HEK293T (cell line): ENCODE data around the gene KCNC1.
A peak's percentile ranks its signal among the peaks of the same experiment; 100 is the strongest.

ENCODE experiments used
- CTCF ChIA-PET: fragments of 350-600 bp; formaldehyde crosslinking; extraction: SDS; loops from one replicate; lab custom pipeline; 2021; ENCODE audit warnings: antibody characterized with exemption, inconsistent platforms; lab: Yijun Ruan, JAX
- POLR2A ChIA-PET: fragments of 350-600 bp; formaldehyde crosslinking; extraction: SDS; loops from one replicate; lab custom pipeline; 2020; ENCODE audit warnings: antibody characterized with exemption, inconsistent platforms; lab: Yijun Ruan, JAX
- DNase-seq: peaks from one replicate; pipeline ENCODE4 v3.0.0; 2012; ENCODE audit warnings: mixed read lengths; ENCODE audit errors: extremely low spot score
- ARNT ChIP-seq: fragments of 450-650 bp; IDR thresholded peaks from 2 replicates; pipeline ENCODE4 v1.6.1; 2017; ENCODE audit warnings: mild to moderate bottlenecking
- BHLHE40 ChIP-seq: fragments of 450-650 bp; IDR thresholded peaks from 2 replicates; pipeline ENCODE4 v1.6.1; 2016; ENCODE audit warnings: mild to moderate bottlenecking, moderate library complexity, borderline replicate concordance
- CTBP1 ChIP-seq: fragments of 450-650 bp; IDR thresholded peaks from 2 replicates; pipeline ENCODE4 v1.6.1; 2016; ENCODE audit warnings: borderline replicate concordance
- ELF4 ChIP-seq: fragments of 450-650 bp; IDR thresholded peaks from 2 replicates; pipeline ENCODE4 v1.6.1; 2017; ENCODE audit warnings: antibody characterized with exemption
- FOXA1 ChIP-seq: fragments of 450-650 bp; IDR thresholded peaks from 2 replicates; pipeline ENCODE4 v1.6.1; 2016; ENCODE audit warnings: mild to moderate bottlenecking
- FOXK2 ChIP-seq: fragments of 450-650 bp; IDR thresholded peaks from 2 replicates; pipeline ENCODE4 v1.6.1; 2016; ENCODE audit warnings: mild to moderate bottlenecking
- FOXM1 ChIP-seq: fragments of 450-650 bp; IDR thresholded peaks from 2 replicates; pipeline ENCODE4 v1.6.1; 2017; ENCODE audit warnings: mild to moderate bottlenecking, borderline replicate concordance
- HDGF ChIP-seq: fragments of 450-650 bp; IDR thresholded peaks from 2 replicates; pipeline ENCODE4 v1.6.1; 2017; ENCODE audit warnings: antibody characterized with exemption, borderline replicate concordance
- L3MBTL2 ChIP-seq: fragments of 450-650 bp; conservative IDR thresholded peaks from 2 replicates; pipeline ENCODE4 v1.6.1; 2016; ENCODE audit warnings: mild to moderate bottlenecking
- LEF1 ChIP-seq: fragments of 450-650 bp; IDR thresholded peaks from 2 replicates; pipeline ENCODE4 v1.6.1; 2017; ENCODE audit warnings: mild to moderate bottlenecking, borderline replicate concordance
- NFRKB ChIP-seq: fragments of 450-650 bp; IDR thresholded peaks from 2 replicates; pipeline ENCODE4 v1.6.1; 2016; ENCODE audit warnings: mild to moderate bottlenecking, moderate library complexity
- SP1 ChIP-seq: fragments of 450-650 bp; IDR thresholded peaks from 2 replicates; pipeline ENCODE4 v1.6.1; 2017
- SUZ12 ChIP-seq: fragments of 450-650 bp; IDR thresholded peaks from 2 replicates; pipeline ENCODE4 v1.6.1; 2016; ENCODE audit warnings: mild to moderate bottlenecking
- TARDBP ChIP-seq: fragments of 450-650 bp; IDR thresholded peaks from 2 replicates; pipeline ENCODE4 v1.6.1; 2016
- ZNF384 ChIP-seq: fragments of 450-650 bp; IDR thresholded peaks from 2 replicates; pipeline ENCODE4 v1.6.1; 2016
- TF ChIP-seq, protein P1 (sequence below): fragments of 450-650 bp; IDR thresholded peaks from 2 replicates; pipeline ENCODE4 v1.6.1; 2016

Gene KCNC1

DNA sequence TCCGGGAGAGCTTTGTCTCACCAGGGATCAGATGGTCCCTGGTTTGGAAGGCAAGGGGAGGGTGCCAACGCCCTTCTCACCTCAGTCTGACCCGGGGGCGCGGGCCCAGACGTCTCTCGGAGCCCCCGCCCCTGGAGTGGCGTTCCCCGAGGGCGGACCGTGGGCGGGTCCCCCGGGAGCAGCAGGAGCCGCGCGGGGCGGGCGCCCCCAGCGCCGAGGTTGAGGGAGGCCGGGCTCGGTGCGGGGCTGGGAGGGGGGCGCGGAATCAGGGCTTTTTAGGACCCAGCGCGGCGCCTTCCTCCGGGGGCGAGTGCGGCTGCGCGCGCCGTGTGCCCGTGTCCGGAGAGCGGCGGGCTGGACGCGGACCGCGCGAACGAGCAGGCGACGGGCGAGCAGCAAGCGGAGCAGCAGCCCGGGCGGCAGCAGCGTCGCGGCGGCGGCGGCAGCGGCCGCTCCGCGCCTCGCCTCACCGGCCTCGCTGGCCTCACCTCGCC lies at the start of gene KCNC1:
KCNC1 (plus strand) TSS at position 364 of the 494 bp plus-strand sequence. CDS start 1,222 bp downstream, outside the sequence.
- POLR2A ChIA-PET: no interaction called here
- TF ChIP-seq FOXM1: peak; percentile 71; the same call in 1 of the 2 replicates
- no peak for TF ChIP-seq HDGF
- DNase-seq: peak; percentile 80
- CTCF ChIA-PET: interaction anchor here (1.3 to 2.3 kb wide), 3 partner anchors 9 to 247 kb away, joined by 4 to 5 read pairs (median 4); no protein-coding TSS in a partner anchor

DNA sequence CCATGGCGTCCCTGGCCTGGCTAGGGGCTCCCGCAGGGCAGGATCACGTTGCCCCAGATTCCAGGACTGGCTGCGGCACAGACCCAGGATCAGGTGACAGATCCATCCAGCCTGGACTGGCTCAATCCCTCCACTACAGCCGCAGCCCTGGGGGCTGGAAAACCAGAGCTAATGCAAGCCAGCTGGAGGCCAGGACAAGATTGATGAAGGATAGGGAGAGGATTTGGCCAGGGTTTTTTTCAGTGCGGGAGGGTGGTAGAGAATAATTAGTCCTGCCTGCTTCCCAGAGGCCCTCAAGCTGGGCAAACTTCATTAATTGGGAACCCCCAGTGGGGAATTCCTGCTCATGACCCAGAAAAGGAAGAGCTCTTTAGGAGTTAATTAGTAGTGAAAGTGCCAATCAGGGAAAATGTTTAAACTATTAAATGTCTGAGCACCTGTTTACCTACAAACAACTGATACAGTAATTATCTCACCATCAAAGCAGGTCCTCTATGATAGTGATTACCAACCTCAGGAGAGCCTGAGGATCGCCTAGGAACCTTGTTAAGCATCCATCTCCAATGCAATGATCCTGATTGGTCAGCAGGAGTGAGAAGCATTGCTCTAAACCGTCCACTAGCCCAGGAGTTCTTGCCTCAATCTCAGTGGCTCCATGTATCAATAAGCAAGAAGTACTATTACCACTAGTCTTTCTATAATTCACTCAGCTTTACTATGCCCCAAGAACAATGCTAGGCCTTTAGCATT lies 48.2 kb upstream of the KCNC1 start:
- CTCF ChIA-PET: no interaction called here
- no peak for DNase-seq
- no peak for TF ChIP-seq HDGF
- TF ChIP-seq, protein P1, sequence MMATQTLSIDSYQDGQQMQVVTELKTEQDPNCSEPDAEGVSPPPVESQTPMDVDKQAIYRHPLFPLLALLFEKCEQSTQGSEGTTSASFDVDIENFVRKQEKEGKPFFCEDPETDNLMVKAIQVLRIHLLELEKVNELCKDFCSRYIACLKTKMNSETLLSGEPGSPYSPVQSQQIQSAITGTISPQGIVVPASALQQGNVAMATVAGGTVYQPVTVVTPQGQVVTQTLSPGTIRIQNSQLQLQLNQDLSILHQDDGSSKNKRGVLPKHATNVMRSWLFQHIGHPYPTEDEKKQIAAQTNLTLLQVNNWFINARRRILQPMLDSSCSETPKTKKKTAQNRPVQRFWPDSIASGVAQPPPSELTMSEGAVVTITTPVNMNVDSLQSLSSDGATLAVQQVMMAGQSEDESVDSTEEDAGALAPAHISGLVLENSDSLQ: peak; percentile 23; the same call in 1 of the 2 replicates
- peak; percentile 41; the same call in 1 of the 2 replicates for TF ChIP-seq ZNF384
- POLR2A ChIA-PET: no interaction called here

DNA sequence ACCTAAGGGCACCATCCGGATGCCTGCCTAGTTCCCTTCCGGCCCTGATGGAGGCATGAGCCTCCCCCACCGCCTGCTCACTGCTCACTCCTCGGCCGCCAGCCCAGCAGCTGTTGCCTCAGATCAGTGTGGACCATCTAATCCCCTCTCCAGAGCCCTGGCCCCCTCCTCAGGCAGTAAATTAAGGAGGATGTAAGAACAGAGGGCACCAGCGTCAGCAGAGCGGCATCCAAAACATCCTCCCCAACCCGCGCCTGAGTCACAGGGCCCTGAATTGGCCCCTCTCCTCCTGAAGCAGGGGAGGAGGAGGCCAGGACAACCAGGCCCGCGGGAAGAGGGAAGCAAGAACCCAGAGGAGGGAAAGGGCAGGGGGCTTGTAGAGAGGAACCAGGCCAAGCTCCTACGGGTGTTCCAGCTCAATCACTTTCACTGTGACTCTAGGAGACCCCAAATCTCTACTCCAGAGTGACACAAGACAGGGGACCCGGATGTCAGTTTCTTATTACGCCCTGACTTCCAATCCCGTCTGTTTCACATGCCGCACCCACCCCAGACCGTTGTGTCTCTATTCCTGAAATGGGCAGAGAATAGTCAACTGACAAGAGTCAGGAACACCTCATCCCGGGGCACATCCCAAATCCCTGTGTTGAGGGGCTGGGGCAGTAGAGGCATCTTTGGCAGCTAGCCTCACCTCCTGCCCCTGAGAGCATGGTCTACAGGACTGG lies 46.5 kb upstream of the KCNC1 start:
- no peak for DNase-seq
- CTCF ChIA-PET: no interaction called here
- POLR2A ChIA-PET: no interaction called here
- TF ChIP-seq SUZ12: no peak
- TF ChIP-seq ZNF384: no peak

DNA sequence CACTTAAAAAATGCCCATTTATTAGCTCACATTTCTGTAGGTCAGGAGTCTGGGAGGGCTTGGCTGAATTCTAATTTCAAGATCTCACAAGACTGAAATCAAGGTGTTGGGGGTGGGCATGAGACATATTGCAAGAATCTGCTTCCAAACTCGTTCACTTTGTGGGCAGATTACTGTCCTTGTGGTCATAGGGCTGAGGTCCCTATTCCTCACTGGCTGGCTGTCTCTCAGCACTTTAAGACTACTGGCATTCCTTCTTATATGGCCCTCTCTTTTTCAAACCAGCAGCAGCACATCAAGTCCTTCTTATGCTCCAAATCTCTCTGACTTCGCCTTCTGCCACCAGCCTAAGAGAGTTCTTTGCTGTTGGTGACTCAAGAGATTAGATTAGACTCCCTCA lies 43.0 kb upstream of the KCNC1 start:
- CTCF ChIA-PET: no interaction called here
- no peak for DNase-seq
- POLR2A ChIA-PET: no interaction called here
- TF ChIP-seq FOXA1: no peak
- no peak for TF ChIP-seq CTBP1
- no peak for TF ChIP-seq FOXK2
- no peak for TF ChIP-seq BHLHE40
- TF ChIP-seq, protein P1: no peak
- no peak for TF ChIP-seq ELF4
- TF ChIP-seq HDGF: no peak
- TF ChIP-seq LEF1: no peak
- TF ChIP-seq NFRKB: no peak
- no peak for TF ChIP-seq SUZ12

DNA sequence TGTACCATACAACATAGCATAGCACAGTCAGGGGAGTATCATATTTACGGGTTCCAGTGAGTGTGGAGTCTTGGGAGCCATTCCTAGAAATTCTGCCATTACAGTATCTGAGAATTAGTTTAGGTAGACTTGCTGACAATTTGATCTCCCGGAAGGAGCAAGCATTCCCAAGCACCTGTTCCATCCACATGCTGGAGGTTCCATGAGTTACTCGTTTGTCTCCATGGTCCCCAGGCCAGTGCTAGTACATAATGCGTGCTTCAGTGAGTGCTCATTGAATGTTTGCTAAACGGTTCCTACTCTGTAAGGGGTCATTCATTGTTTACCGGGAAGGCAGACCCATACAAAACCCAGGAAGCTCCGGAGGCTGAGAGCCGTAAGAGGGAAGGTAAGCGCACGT lies 42.6 kb upstream of the KCNC1 start:
- no peak for DNase-seq
- ChIA-PET CTCF (no interaction called here), POLR2A (no interaction called here)
- no peak for TF ChIP-seq ELF4
- no peak for TF ChIP-seq L3MBTL2
- no peak for TF ChIP-seq FOXM1
- no peak for TF ChIP-seq FOXK2
- TF ChIP-seq SUZ12: no peak
- TF ChIP-seq ARNT: no peak
- no peak for TF ChIP-seq FOXA1
- TF ChIP-seq TARDBP: no peak
- no peak for TF ChIP-seq CTBP1

DNA sequence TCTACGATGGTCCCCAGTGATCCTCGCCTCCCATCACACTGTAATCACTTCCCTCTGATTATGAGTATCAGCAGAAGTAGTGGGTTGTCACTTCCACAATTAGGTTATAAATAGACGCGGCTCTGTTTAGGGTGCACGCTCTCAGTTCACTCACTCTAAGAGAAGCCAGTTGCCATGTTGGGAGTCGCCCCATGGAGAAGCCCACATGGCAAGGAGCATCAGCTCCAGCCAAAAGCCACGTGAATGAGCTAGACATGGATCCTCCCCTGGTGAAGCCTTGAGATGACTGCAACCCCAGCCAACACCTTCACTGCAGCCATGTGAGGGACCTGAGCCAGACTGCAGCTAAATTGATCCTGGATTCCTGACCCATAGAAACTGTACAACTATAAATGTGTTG lies 41.6 kb upstream of the KCNC1 start:
- CTCF ChIA-PET: no interaction called here
- POLR2A ChIA-PET: no interaction called here
- DNase-seq: no peak
- no peak for TF ChIP-seq CTBP1
- no peak for TF ChIP-seq SUZ12
- TF ChIP-seq FOXK2: no peak
- no peak for TF ChIP-seq SP1
- no peak for TF ChIP-seq FOXA1
- no peak for TF ChIP-seq NFRKB
- no peak for TF ChIP-seq BHLHE40
- no peak for TF ChIP-seq L3MBTL2
- TF ChIP-seq ZNF384: no peak
- no peak for TF ChIP-seq ELF4
- TF ChIP-seq, protein P1: no peak
- no peak for TF ChIP-seq TARDBP
- TF ChIP-seq HDGF: no peak
- no peak for TF ChIP-seq ARNT
- TF ChIP-seq FOXM1: no peak
- TF ChIP-seq LEF1: no peak

DNA sequence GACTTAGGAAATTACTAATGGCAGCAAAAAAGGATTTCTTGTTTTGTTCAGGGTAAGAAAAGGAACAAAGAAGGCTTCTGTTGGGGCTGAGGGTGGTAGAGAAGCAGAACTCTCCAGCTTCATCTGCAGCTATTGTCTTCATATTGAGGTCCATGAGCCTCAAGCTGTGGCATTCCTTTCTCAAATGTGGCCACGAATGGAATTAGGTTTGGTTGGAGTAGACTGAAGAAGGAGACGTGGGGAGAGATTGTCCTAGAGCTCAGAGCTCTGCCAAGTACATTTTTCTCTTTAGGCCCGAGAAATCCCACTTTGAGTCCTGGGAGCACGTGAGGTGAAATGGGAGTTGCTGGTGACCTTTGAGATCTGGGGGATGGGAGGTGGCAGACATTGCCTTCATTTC lies 41.0 kb upstream of the KCNC1 start:
- TF ChIP-seq L3MBTL2 (no peak), NFRKB (no peak), ELF4 (no peak), TARDBP (no peak), ZNF384 (no peak), SP1 (no peak), SUZ12 (no peak), FOXM1 (no peak), CTBP1 (no peak), FOXK2 (no peak), LEF1 (no peak), ARNT (no peak), HDGF (no peak), FOXA1 (no peak), BHLHE40 (no peak)
- TF ChIP-seq, protein P1: no peak
- POLR2A ChIA-PET: no interaction called here
- no peak for DNase-seq
- CTCF ChIA-PET: no interaction called here
